Lower leg skin (tissue), 4 donors: ENCODE measurements around the gene CSNK1D. TPM values are rescaled to one million over a fixed set of nuclear protein-coding genes. Genes with fewer than 3 reads are reported as not detected.
"Not testable (repeated sequence)": the region's sequence is repeated elsewhere in the genome, so short reads cannot be mapped to it uniquely, and the experiment has no call there.

ENCODE experiments used
- DNase-seq, 2 donors: peaks; one replicate each; pipeline ENCODE4 v3.0.0-alpha.2; 2019; ENCODE audit warnings: low spot score in 2 of 2
- H3K4me3 ChIP-seq: fragments of 200-600 bp; sonication (generic); 2 replicates; pipeline ENCODE4 v1.5.1; 2017; ENCODE audit warnings: mild to moderate bottlenecking, low read depth; ENCODE audit not compliant: poor library complexity, severe bottlenecking
- POLR2A ChIP-seq, 2 donors: fragments of 450-650 bp; IDR thresholded peaks; one replicate each; pipeline ENCODE4 v1.6.1; 2016 to 2017; ENCODE audit warnings: antibody characterized with exemption in 2 of 2, mild to moderate bottlenecking in 1 of 2, moderate library complexity in 1 of 2
- WGBS, 2 donors: methylation state at CpG; one replicate each; pipeline ENCODE4 v1.1.5; 2018; 5-methylcytosine and 5-hydroxymethylcytosine counted together
- intact Hi-C: fragments of 100-400 bp; cut with DNase I; formaldehyde crosslinking; loops from one replicate; pipeline ENCODE4 v1.15.0; 2023; ENCODE audit warnings: low total_unique reads
- total RNA-seq, 4 donors: library from RNA; depleted of rRNA; stranded (reverse); fragments of >200 nt; gene quantifications; one replicate each; pipeline ENCODE4 v1.1.0, GENCODE V29; 2016
- TF ChIP-seq, protein P1 (sequence below), 3 donors: fragments of 450-650 bp; IDR thresholded peaks; one replicate each; pipeline ENCODE4 v1.5.1; 2016; ENCODE audit warnings: antibody characterized with exemption in 3 of 3, mild to moderate bottlenecking in 3 of 3, moderate library complexity in 2 of 3

Gene CSNK1D
- total RNA-seq, 4 donors from 2014 or later, result 46.0 to 88.4 (median 56.4) TPM

- no peak for DNase-seq
- no peak overlapping the region for H3K4me3 ChIP-seq
- WGBS, 2 donors, result 70 to 75% methylated on average over 10 of the region's 10 CpGs
- intact Hi-C loops, result loop anchor here (5.0 kb wide), 1 partner anchor 1822 kb away; no protein-coding TSS in a partner anchor
- TF ChIP-seq, protein P1, sequence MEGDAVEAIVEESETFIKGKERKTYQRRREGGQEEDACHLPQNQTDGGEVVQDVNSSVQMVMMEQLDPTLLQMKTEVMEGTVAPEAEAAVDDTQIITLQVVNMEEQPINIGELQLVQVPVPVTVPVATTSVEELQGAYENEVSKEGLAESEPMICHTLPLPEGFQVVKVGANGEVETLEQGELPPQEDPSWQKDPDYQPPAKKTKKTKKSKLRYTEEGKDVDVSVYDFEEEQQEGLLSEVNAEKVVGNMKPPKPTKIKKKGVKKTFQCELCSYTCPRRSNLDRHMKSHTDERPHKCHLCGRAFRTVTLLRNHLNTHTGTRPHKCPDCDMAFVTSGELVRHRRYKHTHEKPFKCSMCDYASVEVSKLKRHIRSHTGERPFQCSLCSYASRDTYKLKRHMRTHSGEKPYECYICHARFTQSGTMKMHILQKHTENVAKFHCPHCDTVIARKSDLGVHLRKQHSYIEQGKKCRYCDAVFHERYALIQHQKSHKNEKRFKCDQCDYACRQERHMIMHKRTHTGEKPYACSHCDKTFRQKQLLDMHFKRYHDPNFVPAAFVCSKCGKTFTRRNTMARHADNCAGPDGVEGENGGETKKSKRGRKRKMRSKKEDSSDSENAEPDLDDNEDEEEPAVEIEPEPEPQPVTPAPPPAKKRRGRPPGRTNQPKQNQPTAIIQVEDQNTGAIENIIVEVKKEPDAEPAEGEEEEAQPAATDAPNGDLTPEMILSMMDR (IDR thresholded peaks at IDR 0.05), result no peak
Measured at GRCh38 chr17:82269138-82269881, 4.2 kb downstream of the CSNK1D start.

DNA sequence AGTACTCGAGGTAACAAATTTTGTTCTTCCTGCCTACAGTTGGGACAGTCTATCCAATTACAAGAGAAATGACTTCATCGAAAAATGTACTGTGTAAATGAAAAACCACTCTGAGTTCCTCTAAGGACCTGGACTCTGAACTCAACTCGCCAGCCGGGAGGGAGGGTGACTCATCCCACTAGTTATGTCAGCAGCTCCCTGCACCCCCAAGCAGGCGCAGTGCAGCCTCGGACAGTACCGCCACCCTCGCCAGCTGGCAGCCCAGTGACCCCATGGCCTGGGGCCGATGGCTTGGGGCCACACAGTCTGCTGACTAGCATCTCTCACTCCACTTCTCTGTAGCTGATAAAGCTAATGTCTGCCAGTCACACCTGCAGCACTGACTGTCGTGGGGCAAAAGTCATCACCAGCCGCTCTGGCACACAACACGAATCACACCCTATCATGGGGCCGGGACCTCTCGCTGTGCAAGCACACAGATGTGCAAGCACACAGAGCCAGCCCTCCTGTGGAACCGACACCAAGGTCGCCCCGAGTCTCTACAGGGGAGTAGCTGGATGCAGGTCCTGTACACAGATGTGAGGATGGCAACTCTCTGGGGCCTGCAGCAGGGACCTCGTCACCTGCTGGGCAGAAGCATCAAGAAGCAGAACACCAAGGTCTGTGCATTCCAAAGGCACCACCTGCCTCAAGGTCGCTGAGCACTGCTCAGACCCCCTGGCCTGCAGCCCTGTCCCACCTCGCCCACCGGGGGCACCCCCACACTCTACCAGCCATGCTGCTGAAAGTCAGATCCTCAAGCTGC, 5.7 kb downstream of the CSNK1D start:
- peak; percentile 90 to 98 for DNase-seq
- WGBS, 2 donors, result 16 to 22% methylated on average over 18 to 20 of the region's 21 CpGs
- no peak for TF ChIP-seq POLR2A (IDR thresholded peaks at IDR 0.05)
- TF ChIP-seq, protein P1 (IDR thresholded peaks at IDR 0.05), result no peak
- no peak overlapping the region for H3K4me3 ChIP-seq
- intact Hi-C loops, result loop anchor here (5.0 kb wide), 1 partner anchor 1820 kb away; no protein-coding TSS in a partner anchor

GRCh38 chr17:82266142-82266541, 7.4 kb downstream of the CSNK1D start:
- intact Hi-C loops, result loop anchor here (5.0 kb wide), 1 partner anchor 1819 kb away; no protein-coding TSS in a partner anchor
- TF ChIP-seq, protein P1 (IDR thresholded peaks at IDR 0.05), result no peak
- no peak for TF ChIP-seq POLR2A (IDR thresholded peaks at IDR 0.05)
- DNase-seq, result no peak
- 89 to 92% methylated on average over 10 of the region's 10 CpGs for WGBS, 2 donors
- no peak overlapping the region for H3K4me3 ChIP-seq

DNA sequence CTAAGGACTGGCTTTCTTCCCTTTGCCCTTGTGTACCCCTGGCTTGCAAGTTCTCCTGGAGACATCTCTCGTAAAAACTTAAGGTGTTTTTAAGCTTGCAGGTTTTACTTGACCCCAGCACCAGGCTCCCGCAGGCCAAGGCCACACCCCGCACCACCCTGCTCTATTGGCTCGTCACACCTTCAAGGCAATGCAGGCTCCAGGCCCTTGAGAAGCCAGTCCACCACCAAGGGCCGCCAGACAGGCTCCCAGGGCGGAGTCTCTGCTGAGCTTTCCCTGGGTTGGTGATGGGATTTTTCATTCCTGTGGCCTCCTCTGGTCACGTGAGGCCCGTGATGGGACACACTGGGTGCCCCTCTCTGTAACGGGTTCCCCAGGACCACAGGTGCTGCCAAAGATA, 9.9 kb downstream of the CSNK1D start:
- TF ChIP-seq, protein P1 (IDR thresholded peaks at IDR 0.05), result no peak
- no peak for TF ChIP-seq POLR2A (IDR thresholded peaks at IDR 0.05)
- intact Hi-C loops, result no loop called here
- DNase-seq, result no peak
- WGBS, 2 donors, result 77 to 81% methylated on average over 9 of the region's 9 CpGs
- H3K4me3 ChIP-seq, result no peak overlapping the region

DNA sequence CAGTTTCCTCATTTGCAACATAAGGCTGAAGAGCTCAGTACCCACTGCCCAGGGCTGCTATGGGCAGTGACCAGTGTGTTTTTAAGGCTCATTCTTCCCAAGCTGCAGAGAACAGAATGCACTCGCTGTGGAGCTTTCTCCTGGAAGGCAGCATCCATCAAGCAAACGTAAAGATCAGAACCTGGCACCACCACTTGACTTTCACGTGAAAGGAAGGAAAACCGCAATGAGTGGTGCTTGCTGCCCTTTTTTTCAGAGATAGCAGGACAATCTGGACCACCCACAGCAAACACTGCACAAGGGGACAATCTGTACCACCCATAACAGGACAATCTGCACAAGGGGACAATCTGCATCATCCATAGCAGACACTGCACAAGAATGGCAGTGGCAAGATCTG, 11.2 kb downstream of the CSNK1D start:
- H3K4me3 ChIP-seq, result no peak overlapping the region
- TF ChIP-seq, protein P1 (IDR thresholded peaks at IDR 0.05), result no peak
- TF ChIP-seq POLR2A (IDR thresholded peaks at IDR 0.05), result no peak
- no peak for DNase-seq
- intact Hi-C loops, result no loop called here
- WGBS, 2 donors, result 77 to 79% methylated on average over 4 of the region's 4 CpGs

DNA sequence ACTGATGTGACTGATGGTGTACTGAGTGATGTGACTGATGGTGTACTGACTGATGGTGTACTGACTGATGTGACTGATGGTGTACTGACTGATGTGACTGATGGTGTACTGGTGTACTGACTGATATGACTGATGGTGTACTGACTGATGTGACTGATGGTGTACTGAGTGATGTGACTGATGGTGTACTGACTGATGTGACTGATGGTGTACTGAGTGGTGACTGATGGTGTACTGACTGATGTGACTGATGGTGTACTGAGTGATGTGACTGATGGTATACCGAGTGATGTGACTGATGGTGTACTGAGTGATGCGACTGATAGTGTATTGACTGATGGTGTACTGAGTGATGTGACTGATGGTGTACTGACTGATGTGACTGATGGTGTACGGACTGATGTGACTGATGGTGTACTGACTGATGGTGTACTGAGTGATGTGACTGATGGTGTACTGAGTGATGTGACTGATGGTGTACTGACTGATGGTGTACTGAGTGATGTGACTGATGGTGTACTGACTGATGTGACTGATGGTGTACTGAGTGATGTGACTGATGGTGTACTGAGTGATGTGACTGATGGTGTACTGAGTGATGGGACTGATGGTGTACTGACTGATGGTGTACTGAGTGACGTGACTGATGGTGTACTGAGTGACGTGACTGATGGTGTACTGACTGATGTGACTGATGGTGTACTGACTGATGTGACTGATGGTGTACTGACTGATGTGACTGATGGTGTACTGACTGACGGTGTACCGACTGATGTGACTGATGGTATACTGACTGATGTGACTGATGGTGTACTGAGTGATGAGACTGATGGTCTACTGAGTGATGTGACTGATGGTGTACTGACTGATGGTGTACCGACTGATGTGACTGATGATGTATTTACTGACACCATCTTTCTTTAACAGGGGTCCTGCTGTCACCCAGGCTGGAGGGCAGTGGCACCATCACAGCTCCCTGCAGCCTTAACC, 13.2 kb downstream of the CSNK1D start:
- intact Hi-C loops, H3K4me3 ChIP-seq, DNase-seq: not testable (repeated sequence)
- 90 to 93% methylated on average over 8 of the region's 8 CpGs for WGBS, 2 donors
